HG02571 (cell line): Measurements from ENCODE around the gene TMEM150A.
"Not testable (repeated sequence)": the region's sequence is repeated elsewhere in the genome, so short reads cannot be mapped to it uniquely, and the experiment has no call there.

ENCODE experiments used
- ATAC-seq: cut with Tn5 transposase; IDR thresholded peaks from one replicate; pipeline ENCODE4 v1.9.1; 2021; ENCODE audit warnings: mild to moderate bottlenecking, moderate library complexity; ENCODE audit not compliant: unreplicated experiment

TMEM150A gene

DNA sequence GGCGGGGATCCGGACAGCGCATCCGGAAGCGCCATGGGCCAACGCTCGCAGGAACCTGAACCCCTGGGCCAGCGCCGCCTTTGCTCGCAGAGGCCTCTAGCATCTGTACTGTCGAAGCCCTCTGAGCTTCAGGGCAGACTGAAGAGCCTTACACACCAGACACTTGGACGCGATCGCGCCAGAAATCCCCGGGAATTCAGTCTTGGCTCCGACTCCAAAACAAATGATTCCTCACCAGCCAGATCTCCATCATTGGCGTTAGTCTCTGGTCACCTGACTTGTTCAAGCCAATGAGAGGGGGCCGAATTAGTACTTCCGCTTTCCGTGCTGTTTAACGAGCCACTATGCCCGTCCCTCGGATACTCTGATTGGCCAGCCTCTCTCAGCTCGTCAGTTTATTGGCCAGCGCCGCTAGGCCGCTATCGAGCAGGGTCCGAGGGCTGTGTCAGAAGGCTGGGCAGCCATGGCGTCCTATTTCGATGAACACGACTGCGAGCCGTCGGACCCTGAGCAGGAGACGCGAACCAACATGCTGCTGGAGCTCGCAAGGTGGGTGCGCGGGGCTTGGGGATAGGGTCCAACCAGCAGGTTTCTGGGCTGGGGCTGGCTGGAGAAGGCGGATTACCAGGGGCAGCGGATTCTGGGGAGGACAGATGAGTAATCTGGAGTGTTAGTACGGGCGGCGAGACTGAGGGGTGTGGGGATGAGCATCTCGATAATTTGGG is 7.0 kb downstream of the TMEM150A start, which contains the start of gene RNF181:
Gene RNF181, plus strand, starts transcription at position 445 of the 725 bp plus-strand sequence. Its CDS starts 19 bp downstream, at position 464.
- peak; percentile 99 for ATAC-seq

DNA sequence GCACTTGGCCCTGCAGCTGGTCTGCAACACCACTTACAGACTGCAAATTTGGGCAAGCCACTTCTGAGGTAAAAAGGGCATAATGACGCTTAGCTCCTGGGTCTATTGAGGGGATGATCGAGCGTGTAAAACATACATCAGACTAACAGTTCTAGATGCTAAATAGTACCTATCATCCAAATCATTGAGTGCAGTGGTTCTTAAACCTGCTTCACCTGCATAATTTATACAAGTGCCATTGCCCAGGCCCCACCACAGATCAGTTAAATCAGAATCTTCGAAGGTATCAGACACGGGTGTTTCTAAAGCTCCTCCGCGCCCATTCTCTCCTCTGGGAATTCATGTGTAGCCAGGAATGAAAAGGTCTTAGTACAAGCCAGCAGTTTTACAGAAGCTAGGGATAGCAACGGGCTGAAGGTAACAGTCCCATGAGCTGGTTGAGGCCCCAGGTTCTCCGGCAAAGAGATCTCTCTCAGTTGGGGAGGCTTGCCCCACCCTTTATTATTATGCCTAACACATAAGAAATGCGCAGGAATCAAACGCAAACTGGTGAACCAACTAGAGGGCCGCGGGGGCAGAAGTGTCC is 7.7 kb downstream of the TMEM150A start:
- ATAC-seq: no peak

DNA sequence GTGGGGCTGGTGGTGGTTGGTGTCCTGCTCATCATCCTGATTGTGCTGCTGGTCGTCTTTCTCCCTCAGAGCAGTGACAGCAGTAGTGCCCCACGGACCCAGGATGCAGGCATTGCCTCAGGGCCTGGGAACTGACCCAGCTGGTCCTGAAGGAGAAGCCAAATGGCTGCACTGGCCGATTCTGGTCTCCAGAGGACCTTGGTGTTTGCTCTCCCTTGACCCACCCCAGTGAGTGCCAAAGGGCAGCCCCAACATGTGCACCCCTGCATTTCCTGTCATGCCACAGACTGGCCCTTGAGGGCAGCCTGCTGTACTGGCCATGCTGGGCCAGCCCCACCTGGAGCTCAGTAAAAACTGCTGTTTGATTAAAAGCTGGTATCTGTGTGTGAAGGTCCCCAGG is 9.5 kb downstream of the TMEM150A start:
- no peak for ATAC-seq

DNA sequence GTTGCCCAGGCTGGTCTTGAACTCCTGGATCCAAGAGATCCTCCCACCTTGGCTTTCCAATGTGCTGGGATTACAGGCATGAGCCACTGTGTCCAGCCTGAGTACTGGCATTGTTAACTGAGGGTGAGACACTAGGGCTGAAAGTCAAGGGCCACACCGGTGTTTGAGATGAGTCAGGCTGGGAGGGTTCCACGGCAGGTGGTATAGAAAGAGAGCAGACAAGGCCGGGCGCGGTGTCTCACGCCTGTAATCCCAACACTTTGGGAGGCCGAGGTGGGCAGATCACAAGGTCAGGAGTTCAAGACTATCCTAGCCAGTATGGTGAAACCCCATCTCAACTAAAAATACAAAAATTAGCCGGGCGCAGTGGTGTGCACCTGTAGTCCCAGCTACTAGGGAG is 10.2 kb downstream of the TMEM150A start:
- not testable (repeated sequence) for ATAC-seq

DNA sequence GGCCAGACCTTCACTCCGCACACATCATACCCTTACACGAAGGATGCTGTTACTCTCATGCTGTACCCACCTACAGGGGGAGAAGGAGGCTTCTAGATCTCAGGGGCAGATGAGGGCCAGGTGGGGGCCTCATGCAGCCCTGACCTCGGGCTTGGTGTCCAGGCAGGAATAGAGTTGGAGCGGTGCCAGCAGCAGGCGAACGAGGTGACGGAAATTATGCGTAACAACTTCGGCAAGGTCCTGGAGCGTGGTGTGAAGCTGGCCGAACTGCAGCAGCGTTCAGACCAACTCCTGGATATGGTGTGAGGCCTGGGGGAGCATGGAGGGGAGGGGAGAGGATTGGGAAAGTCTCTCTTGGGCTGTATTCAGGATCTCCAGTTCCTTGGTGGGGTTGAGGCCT is 10.9 kb downstream of the TMEM150A start:
- ATAC-seq: no peak

DNA sequence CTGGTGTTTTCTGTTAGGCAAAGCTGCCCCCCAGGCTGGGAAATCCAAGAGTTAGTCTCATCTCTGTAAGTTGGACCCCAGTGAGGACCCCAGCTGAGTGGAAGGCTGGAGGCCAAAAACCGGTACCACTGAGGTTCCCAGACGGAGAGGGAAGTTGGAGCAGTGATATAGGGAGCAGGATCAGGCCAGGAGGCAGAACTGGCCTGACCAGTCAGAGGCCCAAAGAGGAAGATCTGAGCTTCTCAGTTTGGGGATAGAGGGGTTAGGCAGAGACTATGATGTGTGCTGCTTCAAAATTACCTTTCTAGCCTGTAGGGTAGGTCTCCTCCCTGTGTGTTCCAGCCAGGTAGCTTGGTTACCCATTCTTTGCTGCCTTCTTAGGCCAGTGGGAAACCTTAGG is 11.5 kb downstream of the TMEM150A start:
- ATAC-seq: no peak

DNA sequence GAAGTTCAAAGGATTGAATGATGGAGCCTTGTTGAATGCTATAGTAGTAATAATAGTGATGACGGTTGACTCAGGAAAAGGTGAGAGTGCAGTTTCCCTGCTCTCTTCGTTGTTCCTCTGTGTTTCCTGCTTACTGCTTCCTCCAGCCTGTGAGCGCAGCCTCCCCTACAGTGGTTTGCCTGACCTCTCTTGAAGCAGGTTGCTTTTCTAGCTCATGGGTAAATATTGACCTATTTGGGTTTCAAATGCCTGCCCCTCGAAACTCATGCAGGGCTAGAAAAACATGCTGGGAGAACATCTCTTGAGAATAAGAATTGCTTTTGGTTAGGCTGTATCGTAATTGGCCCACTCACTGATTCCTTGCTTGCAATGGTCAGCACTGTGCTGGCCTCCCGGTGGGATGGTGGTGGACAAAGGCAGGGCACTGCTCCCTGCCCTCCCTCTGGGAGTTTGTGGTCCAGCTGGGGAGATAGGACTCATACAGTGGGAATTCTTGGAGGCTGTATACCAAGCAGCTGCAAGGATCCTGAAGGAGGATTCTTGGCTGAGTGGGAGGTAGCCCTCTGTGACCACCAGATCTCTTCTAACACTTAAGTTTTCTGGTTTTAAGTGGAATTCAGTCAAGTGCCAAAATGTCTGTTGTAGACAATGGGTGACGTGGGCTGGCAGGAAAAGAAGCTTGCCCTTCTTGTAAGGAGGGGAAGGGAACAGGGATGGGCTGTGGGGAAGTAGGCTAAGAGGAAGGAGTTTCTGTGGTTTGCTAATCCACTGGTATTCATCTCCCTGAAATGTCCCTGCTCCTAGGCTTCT is 12.3 kb downstream of the TMEM150A start:
- no peak for ATAC-seq

DNA sequence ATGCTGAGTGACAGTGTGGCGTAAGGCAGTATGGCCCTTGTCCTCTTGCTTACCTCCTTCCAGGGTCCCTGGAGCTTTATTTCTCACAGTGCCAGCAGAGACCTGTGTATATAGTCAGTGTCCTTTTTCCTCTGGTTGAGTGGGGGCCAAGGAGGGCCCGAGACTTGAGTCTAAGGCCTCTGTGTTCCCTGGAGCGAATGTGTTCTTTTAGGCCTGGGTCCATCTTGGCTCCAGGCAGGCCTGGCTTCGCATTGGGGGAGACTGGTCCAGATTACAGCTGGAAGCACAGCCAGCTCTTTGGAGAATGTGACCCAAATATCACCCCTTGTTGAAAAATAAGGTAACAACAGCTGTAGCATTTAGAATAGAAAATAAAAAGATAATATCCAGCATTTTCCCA is 13.3 kb downstream of the TMEM150A start:
- ATAC-seq: no peak

DNA sequence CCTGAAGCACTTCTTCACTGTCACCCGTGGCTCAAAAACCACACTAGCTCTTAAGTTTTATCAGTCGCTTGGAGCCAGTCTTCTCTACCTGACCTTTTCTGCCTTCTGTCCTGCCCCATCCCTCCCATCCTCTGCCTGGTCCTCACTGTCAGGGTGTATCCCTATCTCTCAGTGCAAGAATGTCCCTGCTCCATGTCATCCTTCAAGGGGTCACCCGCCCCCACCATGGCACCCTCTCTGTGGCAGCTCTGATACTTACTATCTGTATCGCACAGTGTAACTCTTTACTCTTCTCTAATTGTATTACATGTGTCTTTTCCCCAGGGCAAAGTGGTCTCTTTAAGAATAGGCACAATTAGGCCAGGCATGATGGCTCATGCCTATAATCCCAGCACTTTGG is 13.9 kb downstream of the TMEM150A start:
- ATAC-seq: no peak

DNA sequence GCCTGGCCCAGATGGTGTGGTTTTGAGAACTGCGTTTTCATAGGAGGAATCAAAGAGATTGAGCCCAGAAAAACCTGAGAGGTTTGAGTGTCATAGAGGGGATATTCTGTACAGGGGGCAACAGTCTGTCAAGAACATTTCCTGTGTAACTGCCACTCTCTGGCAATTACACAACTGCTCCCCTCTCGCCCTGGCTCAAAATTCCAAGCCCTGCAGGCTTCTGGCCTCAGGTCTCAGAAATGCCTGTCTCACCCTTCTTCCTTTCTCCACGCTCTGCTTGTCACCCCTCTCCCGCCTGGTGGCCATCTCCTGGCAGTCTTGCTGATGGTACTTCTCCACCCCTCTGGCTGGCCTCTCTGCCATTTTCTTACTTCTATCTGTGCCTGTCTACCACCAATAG is 14.3 kb downstream of the TMEM150A start:
- ATAC-seq: no peak

DNA sequence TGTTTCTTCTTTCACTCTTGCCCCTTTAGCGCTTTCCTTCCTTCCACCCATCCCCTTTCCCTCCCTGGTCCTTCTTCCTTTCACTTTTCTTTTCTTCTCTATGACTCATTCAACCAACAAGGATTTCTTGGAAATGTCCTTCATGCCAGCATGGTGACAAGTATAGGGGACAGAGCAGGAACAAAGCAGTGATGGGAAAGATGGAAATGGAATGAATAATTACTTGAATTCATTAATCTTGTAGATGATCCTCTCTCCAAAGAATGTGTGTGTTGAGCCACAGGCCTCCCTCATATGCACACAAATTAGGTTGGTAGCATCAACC is 16.8 kb downstream of the TMEM150A start:
- ATAC-seq: no peak

DNA sequence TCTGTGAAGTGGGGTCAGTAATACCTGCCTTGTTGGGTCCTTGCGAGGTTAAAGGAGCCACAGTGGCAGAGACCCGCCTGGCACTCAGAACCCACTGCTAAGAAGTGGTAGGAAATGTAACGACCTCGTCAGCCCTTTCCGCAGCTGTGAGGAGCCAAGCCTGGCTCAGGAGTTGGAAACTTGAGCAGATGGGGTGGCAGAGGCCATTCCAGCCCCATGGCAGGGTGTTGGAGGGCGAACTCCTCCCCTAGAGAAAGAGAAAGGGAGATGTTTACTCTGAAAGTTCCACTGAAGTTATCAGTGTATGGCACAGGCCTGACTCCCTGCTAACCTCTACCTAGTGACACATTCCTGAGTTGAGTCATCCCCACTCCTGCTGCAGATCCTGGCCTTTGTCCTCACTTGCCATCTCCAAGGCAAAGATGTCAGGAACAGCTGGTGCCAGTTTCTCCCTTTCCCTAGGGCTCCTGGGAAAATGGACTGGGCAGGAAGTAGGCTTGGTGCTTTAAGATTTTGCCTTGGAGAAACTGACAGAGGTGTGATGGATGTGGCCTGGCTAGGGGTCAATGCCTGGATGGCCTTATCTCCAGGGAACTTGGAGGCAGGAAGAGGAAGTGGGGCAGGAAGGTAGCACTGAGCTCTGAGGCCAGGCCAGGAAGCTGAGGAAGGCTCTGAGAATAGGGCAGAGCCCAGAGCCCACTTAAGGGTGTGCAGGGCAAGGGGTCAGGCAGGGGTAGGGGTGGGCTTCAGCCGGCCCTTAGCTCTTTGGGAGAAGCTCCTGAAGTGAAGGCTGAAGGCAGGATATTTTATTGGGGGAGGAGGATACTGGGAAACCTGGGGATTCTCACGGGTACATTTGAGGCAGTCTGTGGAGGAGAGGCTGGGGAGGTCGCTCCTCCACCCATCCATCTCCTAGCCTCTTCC is 17.4 kb downstream of the TMEM150A start:
- ATAC-seq: peak; percentile 43

DNA sequence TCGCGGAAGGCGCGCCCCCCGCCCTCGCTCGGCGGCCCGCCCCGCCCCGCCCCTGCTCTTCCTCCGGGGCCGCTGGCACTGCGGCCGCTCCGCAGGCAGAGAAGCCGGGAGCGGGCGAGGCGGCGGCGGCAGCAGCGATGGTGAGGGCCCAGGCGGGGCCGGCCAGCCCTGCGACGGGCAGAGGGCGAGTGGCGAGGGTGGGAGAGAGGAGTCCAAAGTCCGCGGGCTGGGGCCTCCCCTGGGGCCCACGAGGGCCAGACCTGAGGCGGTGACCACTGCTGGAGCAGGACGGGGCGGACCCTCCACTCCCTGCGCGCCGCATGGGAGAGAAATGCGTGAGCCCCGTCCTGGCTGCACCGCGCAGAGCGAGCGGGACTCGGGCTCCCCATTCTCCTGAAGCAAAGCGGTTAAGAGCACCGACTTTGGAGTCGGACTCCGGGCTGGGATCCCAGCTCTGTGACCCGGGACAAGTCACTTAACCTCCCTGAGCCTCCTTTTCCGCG is 18.1 kb downstream of the TMEM150A start, which contains the start of gene VAMP5:
Gene VAMP5, plus strand, starts transcription at position 78 of the 503 bp plus-strand sequence. Its CDS starts 60 bp downstream, at position 138.
- peak; percentile 21 for ATAC-seq

DNA sequence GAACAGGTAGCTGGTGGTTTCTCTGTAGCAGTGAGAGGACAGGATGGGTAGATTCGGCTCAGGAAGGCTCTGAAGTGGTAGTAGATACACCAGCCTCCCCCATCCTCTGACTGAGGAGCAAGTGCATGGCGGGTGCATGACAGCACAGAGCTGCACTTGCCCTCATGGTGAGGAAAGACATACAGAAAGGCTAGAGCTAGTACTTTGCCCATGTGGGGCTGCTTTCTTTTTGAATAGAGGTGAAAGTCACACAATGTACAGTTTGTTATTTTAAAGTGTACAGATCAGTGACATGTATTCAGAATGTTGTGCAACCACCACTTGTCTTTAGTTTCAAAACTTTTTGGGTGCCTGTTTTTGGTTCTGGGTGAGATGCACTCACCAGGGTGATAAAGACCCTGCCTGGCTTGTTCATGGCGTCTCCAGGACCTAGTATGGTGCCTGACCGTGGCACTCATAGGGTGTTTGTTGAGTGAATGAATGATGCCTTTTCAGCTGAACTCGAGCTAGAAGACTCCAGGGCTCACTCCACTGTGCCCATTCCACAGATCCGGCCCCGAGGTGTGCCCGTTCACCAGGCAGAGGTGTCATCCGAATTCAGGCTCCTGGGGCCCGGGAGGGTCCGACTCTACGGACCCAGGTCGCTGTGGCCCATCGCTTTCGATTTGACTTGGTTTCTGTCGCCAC is 18.7 kb downstream of the TMEM150A start:
- peak; percentile 64 for ATAC-seq

DNA sequence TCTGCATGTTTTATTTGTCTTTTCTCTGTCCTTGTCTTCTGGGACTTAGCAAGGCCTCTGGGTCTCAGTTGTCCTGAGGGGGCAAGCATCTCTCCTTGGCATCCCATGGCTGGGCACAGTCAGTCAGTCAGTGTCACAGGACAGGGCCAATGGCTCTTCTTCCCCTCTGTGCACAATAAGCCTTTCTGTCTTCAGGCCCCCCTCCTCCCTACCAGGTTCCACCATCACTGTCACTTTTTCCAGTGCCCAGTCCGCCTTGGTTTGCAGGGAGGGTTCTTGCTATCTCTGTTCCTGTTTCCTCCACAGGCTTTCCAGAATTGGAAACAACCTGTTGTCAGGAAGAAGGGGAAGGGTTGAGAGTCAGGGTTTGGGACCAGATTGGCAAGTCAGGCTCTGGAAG is 20.0 kb downstream of the TMEM150A start:
- ATAC-seq: no peak

DNA sequence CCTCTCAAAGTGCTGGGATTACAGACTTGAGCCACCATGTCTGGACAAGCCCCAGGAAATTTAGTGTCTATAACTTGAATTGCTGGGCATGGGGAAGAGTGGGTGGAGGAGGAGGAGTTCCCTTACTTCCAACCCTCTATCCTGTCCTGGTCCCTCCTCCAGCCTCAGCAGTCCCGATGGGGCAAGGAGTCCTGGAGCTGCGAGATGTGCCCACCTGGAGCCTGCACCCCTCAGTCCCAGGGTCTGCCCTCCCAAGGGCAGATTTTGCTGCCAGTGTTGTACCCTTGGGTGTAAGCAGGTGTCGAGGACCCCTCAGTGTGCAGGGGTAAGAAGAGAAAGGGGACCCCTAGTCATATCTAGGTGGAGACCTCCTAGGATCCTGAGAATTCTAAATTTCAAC is 22.3 kb downstream of the TMEM150A start:
- no peak for ATAC-seq

DNA sequence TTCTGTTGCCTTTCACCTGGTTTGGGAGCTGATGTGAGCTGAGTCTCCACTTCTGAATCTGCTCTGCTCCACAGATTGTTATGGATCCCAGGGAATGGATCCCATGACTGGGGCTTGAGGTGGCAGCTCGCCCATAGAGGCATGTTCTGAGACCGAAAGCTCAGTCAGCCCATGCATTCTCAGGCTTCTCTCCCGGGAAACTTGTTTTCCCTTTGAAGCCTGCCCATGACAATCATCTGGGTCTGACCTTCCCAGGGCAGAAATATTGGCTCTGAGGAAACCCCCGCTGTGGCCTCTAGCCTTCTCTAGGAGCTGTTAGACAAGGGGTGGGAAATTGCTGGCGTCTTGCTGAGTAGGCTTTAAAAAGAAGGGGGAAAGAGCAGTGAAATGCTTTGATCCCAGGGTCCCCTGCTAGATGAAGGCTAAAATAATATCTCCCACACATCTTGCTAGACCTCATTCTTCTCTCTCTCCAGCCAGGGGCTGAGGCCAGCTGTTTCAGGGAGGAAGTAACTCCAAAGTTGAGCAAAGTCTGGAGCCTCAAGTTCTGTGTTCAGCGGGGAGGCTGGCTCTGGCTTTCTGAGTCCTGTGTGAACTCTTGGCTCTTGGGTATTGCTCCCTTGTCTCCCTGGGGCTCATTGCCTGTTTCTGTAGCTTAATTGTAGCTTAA is 23.1 kb downstream of the TMEM150A start:
- ATAC-seq: no peak

DNA sequence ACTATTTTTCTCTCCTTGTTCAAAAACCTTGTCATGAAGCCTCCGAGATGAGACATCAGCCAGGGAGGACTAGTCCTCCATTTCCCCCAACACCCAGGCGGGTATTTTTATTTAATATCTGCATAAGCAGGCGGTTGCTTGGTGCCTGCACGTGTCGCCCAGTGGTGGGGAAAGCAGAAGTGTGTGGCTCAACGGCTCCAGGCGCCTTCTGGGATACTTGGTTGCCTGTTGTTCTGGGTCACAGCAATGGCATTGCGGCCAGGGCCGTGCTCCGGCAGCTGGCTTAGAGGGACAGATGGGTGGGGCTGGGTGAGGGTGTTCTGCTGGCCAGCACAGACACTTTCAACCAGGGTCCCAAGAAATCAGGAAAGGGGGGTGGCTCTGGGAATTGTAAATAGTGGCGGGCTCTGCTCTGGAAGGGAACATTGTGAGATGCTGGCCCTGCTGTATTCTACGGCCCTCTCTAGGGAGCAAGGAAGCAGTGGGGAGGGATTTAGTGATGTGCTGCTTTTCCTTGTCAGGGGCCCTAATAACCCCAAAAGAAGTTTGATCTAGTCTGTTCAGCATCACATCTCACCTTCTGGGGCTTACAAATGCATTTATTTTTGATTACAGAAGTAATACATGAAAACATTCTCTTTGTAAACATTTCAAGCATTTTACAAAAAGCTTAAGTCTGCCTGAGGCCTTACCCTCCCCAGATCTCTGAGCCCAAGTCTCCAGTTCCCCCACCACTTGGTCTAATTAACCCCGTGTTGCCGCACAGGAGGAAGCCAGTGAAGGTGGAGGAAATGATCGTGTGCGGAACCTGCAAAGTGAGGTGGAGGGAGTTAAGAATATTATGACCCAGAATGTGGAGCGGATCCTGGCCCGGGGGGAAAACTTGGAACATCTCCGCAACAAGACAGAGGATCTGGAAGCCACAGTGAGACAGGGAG is 24.0 kb downstream of the TMEM150A start:
- peak; percentile 39 for ATAC-seq
